K562 (cell line): ENCODE measurements around the gene VARS1. TPM values are rescaled to one million over a fixed set of nuclear protein-coding genes. Genes with fewer than 3 reads are reported as not detected.
A peak's percentile ranks its signal among the peaks of the same experiment; 100 is the strongest.

Experiments
- CBFB ChIP-seq: sonication (generic); formaldehyde crosslinking; IDR thresholded peaks from 2 replicates; pipeline ENCODE4 v1.4.0; 2020; ENCODE audit warnings: mild to moderate bottlenecking, missing genetic modification reagents
- ELF4 ChIP-seq: fragments of 450-650 bp; formaldehyde crosslinking; IDR thresholded peaks from 2 replicates; pipeline ENCODE4 v1.4.0; 2022; ENCODE audit warnings: missing genetic modification characterization
- EP300 ChIP-seq: IDR thresholded peaks from 2 replicates; pipeline ENCODE4 v1.6.1; 2012; ENCODE audit warnings: low read length, improper control_type of control experiment
- FOXK2 ChIP-seq, 2 experiments: fragments of 450-650 bp; IDR thresholded peaks in 1 of 2; conservative IDR thresholded peaks in 1 of 2; 2 replicates each; pipeline ENCODE4 v1.6.1; 2016; ENCODE audit warnings: low read depth in 2 of 2, mild to moderate bottlenecking in 1 of 2
- GABPB2 ChIP-seq: fragments of 250-450 bp; sonication (Bioruptor Pico); conservative IDR thresholded peaks from 2 replicates; pipeline ENCODE4 v1.5.1; 2021; ENCODE audit warnings: mild to moderate bottlenecking
- KAT7 ChIP-seq: sonication (generic); formaldehyde crosslinking; IDR thresholded peaks from 2 replicates; pipeline ENCODE4 v1.8.0; 2022; ENCODE audit warnings: missing genetic modification reagents, mild to moderate bottlenecking, borderline replicate concordance
- KDM2B ChIP-seq: fragments of 250-450 bp; sonication (Bioruptor Pico); IDR thresholded peaks from 2 replicates; pipeline ENCODE4 v1.8.0; 2021; ENCODE audit warnings: mild to moderate bottlenecking, moderate library complexity
- NONO ChIP-seq, 2 experiments: fragments of 200-400 bp in 1 of 2; fragments of 450-650 bp in 1 of 2; formaldehyde crosslinking in 1 of 2; IDR thresholded peaks; 2 replicates each; pipeline ENCODE4 v1.6.1; 2017; ENCODE audit warnings: low read depth in 2 of 2, mild to moderate bottlenecking in 2 of 2, moderate library complexity in 2 of 2, low read length in 1 of 2
- NR2F6 ChIP-seq: fragments of 450-650 bp; formaldehyde crosslinking; IDR thresholded peaks from 2 replicates; pipeline ENCODE4 v1.4.0; 2020; ENCODE audit warnings: mild to moderate bottlenecking
- NR4A1 ChIP-seq, 2 experiments: fragments of 250-450 bp in 1 of 2; fragments of 450-650 bp in 1 of 2; sonication (Bioruptor Pico) in 1 of 2; IDR thresholded peaks; 2 replicates each; pipeline versions ENCODE4 v1.4.0 to v1.6.1; 2016 to 2020; ENCODE audit warnings: mild to moderate bottlenecking in 2 of 2, missing compliant biosample characterization in 1 of 2, missing genetic modification characterization in 1 of 2, moderate library complexity in 1 of 2
- POLR2AphosphoS5 ChIP-seq: IDR thresholded peaks from 2 replicates; pipeline ENCODE4 v1.6.1; 2011; ENCODE audit warnings: mild to moderate bottlenecking, low read depth, low read length, moderate library complexity; ENCODE audit not compliant: control insufficient read depth, insufficient read depth
- RB1 ChIP-seq: fragments of 450-650 bp; IDR thresholded peaks from 2 replicates; pipeline ENCODE4 v1.6.1; 2017; ENCODE audit warnings: low read depth, mild to moderate bottlenecking
- SIN3A ChIP-seq, 2 experiments: fragments of 150-350 bp in 1 of 2; IDR thresholded peaks; 2 replicates each; pipeline ENCODE4 v1.6.1; 2011 to 2016; ENCODE audit warnings: borderline replicate concordance in 2 of 2, low read depth in 2 of 2, low read length in 2 of 2, mild to moderate bottlenecking in 2 of 2, moderate library complexity in 2 of 2; ENCODE audit not compliant: control insufficient read depth in 1 of 2
- SIX5 ChIP-seq, 2 experiments: IDR thresholded peaks; 2 replicates each; pipeline ENCODE4 v1.6.1; 2011; ENCODE audit warnings: low read length in 2 of 2, borderline replicate concordance in 1 of 2, low read depth in 1 of 2, mild to moderate bottlenecking in 1 of 2, moderate library complexity in 1 of 2; ENCODE audit not compliant: insufficient read depth in 1 of 2
- SUPT5H ChIP-seq: fragments of 450-650 bp; IDR thresholded peaks from 2 replicates; pipeline ENCODE4 v1.6.1; 2016
- TAF7 ChIP-seq: fragments of 450-650 bp; IDR thresholded peaks from 2 replicates; pipeline ENCODE4 v1.6.1; 2016; ENCODE audit warnings: missing genetic modification characterization, missing compliant biosample characterization
- XRCC5 ChIP-seq: fragments of 200-400 bp; formaldehyde crosslinking; IDR thresholded peaks from 2 replicates; pipeline ENCODE4 v1.6.1; 2017; ENCODE audit warnings: low read depth, mild to moderate bottlenecking, low read length
- ZKSCAN8 ChIP-seq: fragments of 200-800 bp; sonication (Bioruptor generic); IDR thresholded peaks from 2 replicates; pipeline ENCODE4 v1.6.1; 2016; ENCODE audit warnings: missing genetic modification characterization, missing compliant biosample characterization
- ZNF277 ChIP-seq: fragments of 250-450 bp; sonication (Bioruptor Pico); IDR thresholded peaks from 2 replicates; pipeline ENCODE4 v1.8.0; 2022; ENCODE audit warnings: inconsistent platforms, mild to moderate bottlenecking, moderate library complexity, borderline replicate concordance
- ZNF384 ChIP-seq: IDR thresholded peaks from 2 replicates; pipeline ENCODE4 v1.6.1; 2012; ENCODE audit warnings: low read depth, low read length, improper control_type of control experiment
- ZNF395 ChIP-seq: fragments of 200-800 bp; sonication (Bioruptor generic); IDR thresholded peaks from 2 replicates; pipeline ENCODE4 v1.6.1; 2017; ENCODE audit warnings: missing genetic modification characterization, missing compliant biosample characterization
- polyA plus RNA-seq, 8 experiments: library from polyadenylated mRNA; depleted of rRNA in 4 of 8; stranded (reverse) in 5 of 8; unstranded in 3 of 8; fragments of >200 nt; fragmentation: Nextera tagmentation in 2 of 8; fragmentation: Illumina TruSeq in 1 of 8; extraction: Ambion mirVana in 2 of 8; extraction: Trizol in 1 of 8; gene quantifications; 2 replicates each; pipeline versions ENCODE4 v1.2.1 to v1.2.3, GENCODE V29; 2011 to 2014; ENCODE audit warnings: inconsistent platforms in 1 of 8, missing spikeins in 1 of 8
- total RNA-seq, 7 experiments: library from RNA; depleted of rRNA in 6 of 7; stranded (reverse); fragments of >200 nt in 6 of 7; fragmentation: Illumina TruSeq in 2 of 7; extraction: Trizol in 2 of 7; gene quantifications; 2 replicates each; pipeline versions ENCODE4 v1.2.1 to v1.2.3, GENCODE V29; 2011 to 2021; ENCODE audit warnings: low replicate concordance in 1 of 7

Gene VARS1
- total and polyA plus RNA-seq, 9 of the 15 experiments (the other 6 are each of a cell fraction or from before 2014, with no cell fraction given), result 2.9 to 488 (median 130) TPM

- TF ChIP-seq SIX5 (IDR thresholded peaks at IDR 0.05; ENCODE audit: borderline replicate concordance in 1 of 2, insufficient read depth in 1 of 2, low read depth in 1 of 2, low read length in 2 of 2) (no peak), ZKSCAN8 (CRISPR knock-in tag) (no peak), ELF4 (CRISPR knock-in tag) (peak; percentile 77; the same call in 1 of the 2 replicates), NONO (IDR thresholded peaks at IDR 0.05; ENCODE audit: low read depth in 2 of 2, low read length in 1 of 2) (peak in 1 of 2 experiments; percentile 88; a peak in 2 of 4 replicates), KDM2B (CRISPR knock-in tag) (peak; percentile 92), TAF7 (tag) (peak; percentile 89), ZNF395 (CRISPR knock-in tag) (no peak), SUPT5H (peak; percentile 100), EP300 (peak; percentile 85), NR2F6 (peak; percentile 93), SIN3A (IDR thresholded peaks at IDR 0.05; ENCODE audit: borderline replicate concordance in 2 of 2, control insufficient read depth in 1 of 2, low read depth in 2 of 2, low read length in 2 of 2) (peak; percentile 85 to 96), POLR2AphosphoS5 (peak; percentile 99), NR4A1 (CRISPR knock-in tag; IDR thresholded peaks at IDR 0.05) (peak; percentile 97), NR4A1 (tag; IDR thresholded peaks at IDR 0.05) (no peak), ZNF277 (no peak), RB1 (peak; percentile 89), FOXK2 (conservative IDR thresholded peaks at IDR 0.05 in 1 of 2, IDR thresholded peaks at IDR 0.05 in 1 of 2; ENCODE audit: low read depth in 2 of 2) (peak; percentile 2 to 49; a peak in 1 of 4 replicates), CBFB (CRISPR knock-in tag) (0 out of 2 replicates have a peak, but pooled peaks have one; percentile 53), XRCC5 (no peak; the same call in 1 of the 2 replicates), KAT7 (CRISPR knock-in tag) (peak; percentile 99), ZNF384 (peak; percentile 3; the same call in 1 of the 2 replicates), GABPB2 (no peak)
Observed at GRCh38 chr6:31815025-31815838, 19.7 kb upstream of the VARS1 start, which contains the start of the genes HSPA1A and HSPA1L (continued).
